Measurements from ENCODE around the gene NFIA. TPM values are rescaled to one million over a fixed set of nuclear protein-coding genes. Genes with fewer than 3 reads are reported as not detected.
A peak's percentile ranks its signal among the peaks of the same experiment; 100 is the strongest.

Gene NFIA
- total RNA-seq, 2 donors from 2014 or later, result 75.3 to 81.3 TPM

GRCh38 chr1:61169634-61170033 lies 87.3 kb downstream of the NFIA start:
- Histone ChIP-seq H3K27ac (peak overlapping the region in 1 of 2 donors; percentile 60), H3K4me3 (no peak overlapping the region), H3K4me1 (peaks cover 0 to 62% of the 10 kb centered on the region in 2 donors), H3K27me3 (no peaks in the 10 kb centered on the region), H3K9me3 (no peaks in the 10 kb centered on the region), H3K36me3 (no peaks in the 10 kb centered on the region)
- DNase-seq (ENCODE audit: low spot score), result no peak
- no peak for TF ChIP-seq CTCF (IDR thresholded peaks at IDR 0.05)

- peak overlapping the region; percentile 18 to 60 for H3K27ac ChIP-seq
- H3K4me1 ChIP-seq, result peaks cover 0 to 66% of the 10 kb centered on the region in 2 donors
- no peaks in the 10 kb centered on the region for H3K27me3 ChIP-seq
- no peak for TF ChIP-seq CTCF (IDR thresholded peaks at IDR 0.05)
- no peak overlapping the region for H3K4me3 ChIP-seq
- no peaks in the 10 kb centered on the region for H3K36me3 ChIP-seq
- no peak for DNase-seq (ENCODE audit: low spot score)
- no peaks in the 10 kb centered on the region for H3K9me3 ChIP-seq
Observed at GRCh38 chr1:61170328-61171238, 88.2 kb downstream of the NFIA start.

DNA sequence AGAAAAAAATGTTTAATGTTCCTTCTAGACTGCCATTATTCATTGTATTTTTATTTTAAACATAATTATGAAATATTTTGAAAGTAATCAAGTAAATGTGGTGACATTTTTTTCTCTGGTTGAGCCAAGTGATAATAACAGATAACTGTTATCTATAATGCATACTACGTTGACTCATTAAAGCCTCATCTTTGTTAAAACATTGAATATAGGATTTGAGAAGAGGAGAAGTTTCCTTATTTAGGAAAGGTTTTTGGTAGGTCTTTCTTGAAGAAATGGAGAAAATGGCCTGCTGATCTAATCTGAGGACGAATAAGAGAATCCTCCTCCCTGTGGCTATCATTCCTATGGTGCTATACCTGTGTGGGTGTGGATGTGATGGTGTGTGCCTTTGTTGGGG lies 89.0 kb downstream of the NFIA start:
- Histone ChIP-seq H3K27me3 (no peaks in the 10 kb centered on the region), H3K4me1 (peaks cover 0 to 74% of the 10 kb centered on the region in 2 donors), H3K9me3 (no peaks in the 10 kb centered on the region), H3K4me3 (no peak overlapping the region), H3K27ac (peak overlapping the region in 1 of 2 donors; percentile 60), H3K36me3 (no peaks in the 10 kb centered on the region)
- no peak for DNase-seq (ENCODE audit: low spot score)
- no peak for TF ChIP-seq CTCF (IDR thresholded peaks at IDR 0.05)

- TF ChIP-seq CTCF (IDR thresholded peaks at IDR 0.05), result no peak
- H3K9me3 ChIP-seq, result no peaks in the 10 kb centered on the region
- peaks cover 0 to 75% of the 10 kb centered on the region in 2 donors for H3K4me1 ChIP-seq
- H3K27ac ChIP-seq, result peak overlapping the region in 1 of 2 donors; percentile 60
- no peak for DNase-seq (ENCODE audit: low spot score)
- no peaks in the 10 kb centered on the region for H3K36me3 ChIP-seq
- no peak overlapping the region for H3K4me3 ChIP-seq
- no peaks in the 10 kb centered on the region for H3K27me3 ChIP-seq
Observed at GRCh38 chr1:61171974-61172373, 89.6 kb downstream of the NFIA start.

DNA sequence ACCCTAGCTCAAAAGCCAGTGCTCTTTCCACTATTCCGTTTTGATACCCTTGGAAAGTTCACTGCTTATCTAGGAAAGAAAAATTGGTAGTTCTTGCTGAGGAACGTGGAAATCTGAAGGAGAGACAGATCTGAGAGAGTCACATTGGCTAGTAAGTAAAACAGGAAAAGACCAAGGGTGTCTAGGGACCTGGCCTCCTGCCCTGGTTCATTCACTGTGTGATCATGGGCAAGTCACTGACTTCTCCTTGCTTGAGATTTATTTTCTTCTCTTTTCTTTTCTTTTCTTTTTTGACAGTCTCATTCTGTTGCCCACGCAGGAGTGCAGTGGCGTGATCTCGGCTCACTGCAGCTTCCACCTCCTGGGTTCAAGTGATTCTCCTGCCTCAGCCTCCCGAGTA lies 90.8 kb downstream of the NFIA start:
- Histone ChIP-seq H3K4me1 (peaks cover 0 to 72% of the 10 kb centered on the region in 2 donors), H3K9me3 (no peaks in the 10 kb centered on the region), H3K36me3 (no peaks in the 10 kb centered on the region), H3K27me3 (no peaks in the 10 kb centered on the region), H3K4me3 (no peak overlapping the region), H3K27ac (peak overlapping the region in 1 of 2 donors; percentile 60)
- TF ChIP-seq CTCF (IDR thresholded peaks at IDR 0.05), result no peak
- peak; percentile 75 for DNase-seq (ENCODE audit: low spot score)
